IgD-negative memory B cell (primary cell): ENCODE results near the gene KLRK1. TPM values are rescaled to one million over a fixed set of nuclear protein-coding genes. Genes with fewer than 3 reads are reported as not detected.

ENCODE experiments used
- polyA plus RNA-seq: library from polyadenylated mRNA; unstranded; fragments of 300-500 nt; fragmentation: Illumina TruSeq; gene quantifications from one replicate; pipeline ENCODE4 v1.2.3, GENCODE V29; 2021

Gene KLRK1
- polyA plus RNA-seq, 1 donor from 2014 or later = 15.8 TPM

Other genes starting within 250 kb of the KLRK1 start
- gene OLR1, start 217.9 kb downstream of the KLRK1 start, polyA plus RNA-seq = not detected
- not detected for gene TMEM52B, start 211.0 kb downstream of the KLRK1 start, polyA plus RNA-seq
- 0.68 TPM for gene GABARAPL1, start 177.2 kb downstream of the KLRK1 start, polyA plus RNA-seq
- 13.1 TPM for gene KLRD1, start 82.2 kb downstream of the KLRK1 start, polyA plus RNA-seq
- not detected for gene KLRC4, start 19.7 kb upstream of the KLRK1 start, polyA plus RNA-seq
- not detected for gene KLRC3, start 30.6 kb upstream of the KLRK1 start, polyA plus RNA-seq
- not detected for gene KLRC2, start 46.0 kb upstream of the KLRK1 start, polyA plus RNA-seq
- 4.5 TPM for gene KLRC1, start 63.3 kb upstream of the KLRK1 start, polyA plus RNA-seq
- 0.41 TPM for gene EIF2S3B, start 115.8 kb upstream of the KLRK1 start, polyA plus RNA-seq
- 42.0 TPM for gene MAGOHB, start 223.6 kb upstream of the KLRK1 start, polyA plus RNA-seq